ENCODE results near the gene TMEM129. TPM values are rescaled to one million over a fixed set of nuclear protein-coding genes. Genes with fewer than 3 reads are reported as not detected.
"Not testable (repeated sequence)": the region's sequence is repeated elsewhere in the genome, so short reads cannot be mapped to it uniquely, and the experiment has no call there.

The TMEM129 gene
- total RNA-seq, 2 experiments from 2014 or later: 21.9 to 22.4 TPM

DNA sequence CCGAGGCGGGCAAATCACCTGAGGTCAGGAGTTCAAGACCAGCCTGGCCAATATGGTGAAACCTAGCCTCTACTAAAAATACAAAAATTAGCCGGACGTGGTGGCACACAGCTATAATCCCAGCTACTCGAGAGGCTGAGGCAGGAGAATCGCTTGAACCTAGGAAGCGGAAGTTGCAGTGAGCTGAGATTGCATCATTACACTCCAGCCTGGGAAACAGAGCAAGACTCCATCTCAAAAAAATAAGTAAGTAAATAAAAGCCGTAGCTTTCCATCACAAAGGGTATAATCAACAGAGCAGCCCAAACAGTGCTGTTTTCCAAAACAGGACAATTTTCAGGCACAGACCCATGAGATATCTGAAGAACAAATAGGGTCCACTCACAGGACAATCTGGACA is 19.5 kb downstream of the TMEM129 start:
- H3K27ac Mint-ChIP-seq; DNase-seq; H3K27me3 Mint-ChIP-seq (ENCODE audit: low read depth); ATAC-seq; H3K4me3 Mint-ChIP-seq; H3K9me3 Mint-ChIP-seq (ENCODE audit: insufficient read depth): not testable (repeated sequence)
- peaks cover 70% of the 10 kb centered on the region for H3K36me3 Mint-ChIP-seq (ENCODE audit: low read depth)
- ChIA-PET CTCF (interaction anchor here (0.9 to 10.0 kb wide), 3 partner anchors 9 to 25 kb away, joined by 3 to 131 read pairs (median 5); no protein-coding TSS in a partner anchor), POLR2A (interaction anchor here (1.1 kb wide), 1 partner anchor 19 kb away, joined by 3 read pairs; the partner anchor contains the start of genes TACC3 and TMEM129)
- H3K4me1 Mint-ChIP-seq (ENCODE audit: low read depth): peaks cover 37% of the 10 kb centered on the region

DNA sequence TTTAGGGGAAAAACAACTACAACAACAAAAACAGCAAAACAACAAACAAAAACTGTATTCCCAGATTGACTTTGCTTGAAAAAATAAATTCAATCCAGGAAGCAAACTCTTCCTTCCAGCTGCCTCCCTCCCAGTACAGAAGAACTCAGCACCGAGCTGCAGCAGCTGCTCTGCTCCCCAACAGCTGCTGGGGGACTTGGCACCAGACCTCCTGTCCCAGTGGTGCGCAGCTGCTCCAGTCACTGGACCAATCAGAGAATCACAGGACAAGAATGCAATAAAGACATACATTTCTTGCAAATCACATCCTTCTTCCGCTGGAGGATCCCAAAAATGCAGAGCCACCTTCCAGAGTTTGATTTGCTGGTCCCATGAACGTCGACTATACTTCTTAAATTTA is 25.2 kb downstream of the TMEM129 start:
- Mint-ChIP-seq H3K9me3 (ENCODE audit: insufficient read depth) (no peaks in the 10 kb centered on the region), H3K36me3 (ENCODE audit: low read depth) (peaks cover 69% of the 10 kb centered on the region), H3K27me3 (ENCODE audit: low read depth) (no peaks in the 10 kb centered on the region), H3K27ac (no peak overlapping the region), H3K4me1 (ENCODE audit: low read depth) (peaks cover 10% of the 10 kb centered on the region), H3K4me3 (no peak overlapping the region)
- no peak for DNase-seq
- CTCF ChIA-PET: interaction anchor here (9.6 kb wide), 1 partner anchor 29 kb away, joined by 227 read pairs; the partner anchor contains the start of genes TACC3 and TMEM129
- no peak for ATAC-seq
- POLR2A ChIA-PET: interaction anchor here (3.1 kb wide), 1 partner anchor 16 kb away, joined by 11 read pairs; the partner anchor contains the start of gene SLBP

DNA sequence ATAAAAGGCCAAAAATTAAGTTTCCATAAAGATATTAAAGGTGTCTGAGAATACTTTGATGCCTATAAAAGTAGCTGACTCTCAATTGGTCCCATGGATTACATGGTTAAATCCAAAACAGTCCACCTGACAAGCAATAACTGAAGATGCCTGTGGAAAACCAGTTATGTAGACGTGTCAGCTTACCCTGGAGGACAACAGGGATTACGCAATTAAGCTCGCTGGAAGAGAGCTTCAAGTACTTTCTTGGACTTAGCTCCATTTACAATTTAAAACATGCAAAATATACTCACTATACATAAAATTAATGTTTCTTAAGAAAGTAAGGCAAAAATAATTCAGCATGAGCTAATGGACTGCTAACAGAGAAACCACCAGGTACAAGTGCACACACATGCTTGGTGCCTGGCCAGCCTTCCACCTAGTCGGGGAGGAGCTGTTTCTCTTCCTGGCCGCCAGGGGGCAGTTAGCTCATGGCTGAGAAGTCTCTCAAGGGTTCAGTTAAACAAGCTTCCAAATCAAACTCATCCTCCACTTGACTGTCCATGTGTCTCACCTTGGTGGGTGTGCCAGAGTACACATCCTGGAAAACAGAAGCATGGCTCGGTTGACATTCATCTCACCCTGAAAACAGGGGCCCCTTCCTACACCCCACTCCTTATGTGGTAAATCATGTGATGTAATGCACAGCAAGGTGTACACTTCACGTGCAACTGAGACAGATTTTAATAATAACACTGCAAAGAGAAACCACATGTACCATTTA is 27.8 kb downstream of the TMEM129 start:
- Mint-ChIP-seq H3K4me3 (no peak overlapping the region), H3K36me3 (ENCODE audit: low read depth) (peaks cover 66% of the 10 kb centered on the region), H3K27ac (peak overlapping the region; percentile 54), H3K4me1 (ENCODE audit: low read depth) (peaks cover 10% of the 10 kb centered on the region), H3K27me3 (ENCODE audit: low read depth) (no peaks in the 10 kb centered on the region), H3K9me3 (ENCODE audit: insufficient read depth) (no peaks in the 10 kb centered on the region)
- ChIA-PET CTCF (interaction anchor here (0.6 to 9.6 kb wide), 31 partner anchors 10 to 911 kb away, joined by 3 to 227 read pairs (median 4); partner anchors contain the start of genes FAM53A, SLBP, TACC3 and TMEM129), POLR2A (interaction anchor here (0.9 to 2.6 kb wide), 6 partner anchors 12 to 31 kb away, joined by 4 to 17 read pairs (median 6); partner anchors contain the start of genes SLBP, TACC3 and TMEM129)
- ATAC-seq (peak; percentile 95), DNase-seq (peak; percentile 84)

DNA sequence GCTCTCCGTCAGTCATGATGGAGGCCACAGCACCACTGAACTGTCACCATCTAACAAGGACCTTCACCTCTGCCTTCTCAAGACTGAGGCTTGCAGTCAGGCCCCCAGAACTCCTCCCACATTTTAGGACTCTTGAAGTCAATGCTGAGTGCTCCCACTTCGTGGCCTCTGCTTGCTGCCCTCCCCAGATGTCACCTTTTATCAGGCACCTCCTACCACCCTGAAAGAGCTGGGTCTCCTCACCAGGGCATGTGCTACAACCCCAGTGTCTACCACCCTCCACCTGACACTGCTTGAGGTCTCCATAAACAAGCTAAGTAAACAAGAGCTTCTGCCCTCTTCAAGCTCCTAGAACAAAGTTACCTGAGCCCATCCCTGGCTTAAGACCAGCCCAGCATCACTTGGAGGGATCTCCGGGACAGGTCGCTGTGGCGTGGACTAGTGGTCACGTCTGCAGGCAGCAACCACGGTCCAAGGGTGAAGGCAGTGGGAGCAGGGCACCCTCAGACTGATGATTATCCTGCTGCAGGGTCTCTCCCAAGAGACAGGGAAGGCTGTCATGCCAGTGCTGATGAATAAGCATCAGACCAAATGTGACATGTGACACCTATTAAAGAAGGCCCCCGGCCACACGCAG is 29.3 kb downstream of the TMEM129 start:
- Mint-ChIP-seq H3K27ac (no peak overlapping the region), H3K9me3 (ENCODE audit: insufficient read depth) (no peaks in the 10 kb centered on the region), H3K27me3 (ENCODE audit: low read depth) (no peaks in the 10 kb centered on the region), H3K36me3 (ENCODE audit: low read depth) (peaks cover 59% of the 10 kb centered on the region), H3K4me3 (no peak overlapping the region), H3K4me1 (ENCODE audit: low read depth) (peaks cover 10% of the 10 kb centered on the region)
- no peak for ATAC-seq
- CTCF ChIA-PET: interaction anchor here (1.6 to 9.6 kb wide), 4 partner anchors 12 to 41 kb away, joined by 4 to 227 read pairs (median 68); partner anchors contain the start of genes TACC3 and TMEM129
- DNase-seq: no peak
- POLR2A ChIA-PET: interaction anchor here (1.1 to 1.6 kb wide), 4 partner anchors 15 to 34 kb away, joined by 3 to 4 read pairs (median 4); partner anchors contain the start of genes SLBP, TACC3 and TMEM129

DNA sequence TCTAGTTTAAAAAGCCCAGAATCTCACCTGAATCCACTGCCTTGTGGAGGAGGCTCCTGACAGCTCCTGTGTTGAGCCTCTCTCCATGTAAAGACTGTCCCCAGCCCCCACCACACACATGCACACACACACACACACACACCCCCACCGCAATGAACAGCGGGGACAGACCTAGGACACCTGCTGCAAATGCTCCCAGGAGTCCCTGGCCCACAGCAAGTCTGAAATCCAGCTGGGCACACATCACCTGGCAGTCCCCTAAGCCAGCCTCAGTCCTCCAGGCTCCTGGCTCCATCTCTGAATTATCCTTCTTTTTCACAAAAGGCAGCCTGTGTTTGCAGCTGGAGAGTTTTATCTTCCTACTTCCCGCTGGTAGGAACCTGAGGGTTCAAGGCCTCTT is 30.4 kb downstream of the TMEM129 start:
- Mint-ChIP-seq H3K4me1 (ENCODE audit: low read depth) (peaks cover 10% of the 10 kb centered on the region), H3K27ac (no peak overlapping the region), H3K27me3 (ENCODE audit: low read depth) (no peaks in the 10 kb centered on the region), H3K36me3 (ENCODE audit: low read depth) (peaks cover 51% of the 10 kb centered on the region), H3K9me3 (ENCODE audit: insufficient read depth) (no peaks in the 10 kb centered on the region), H3K4me3 (no peak overlapping the region)
- DNase-seq (no peak), ATAC-seq (no peak)
- ChIA-PET CTCF (interaction anchor here (0.9 to 9.6 kb wide), 3 partner anchors 35 to 55 kb away, joined by 3 to 227 read pairs (median 4); partner anchors contain the start of genes TACC3 and TMEM129), POLR2A (interaction anchor here (1.1 to 1.6 kb wide), 3 partner anchors 16 to 30 kb away, joined by 3 to 4 read pairs (median 4); partner anchors contain the start of genes SLBP, TACC3 and TMEM129)

DNA sequence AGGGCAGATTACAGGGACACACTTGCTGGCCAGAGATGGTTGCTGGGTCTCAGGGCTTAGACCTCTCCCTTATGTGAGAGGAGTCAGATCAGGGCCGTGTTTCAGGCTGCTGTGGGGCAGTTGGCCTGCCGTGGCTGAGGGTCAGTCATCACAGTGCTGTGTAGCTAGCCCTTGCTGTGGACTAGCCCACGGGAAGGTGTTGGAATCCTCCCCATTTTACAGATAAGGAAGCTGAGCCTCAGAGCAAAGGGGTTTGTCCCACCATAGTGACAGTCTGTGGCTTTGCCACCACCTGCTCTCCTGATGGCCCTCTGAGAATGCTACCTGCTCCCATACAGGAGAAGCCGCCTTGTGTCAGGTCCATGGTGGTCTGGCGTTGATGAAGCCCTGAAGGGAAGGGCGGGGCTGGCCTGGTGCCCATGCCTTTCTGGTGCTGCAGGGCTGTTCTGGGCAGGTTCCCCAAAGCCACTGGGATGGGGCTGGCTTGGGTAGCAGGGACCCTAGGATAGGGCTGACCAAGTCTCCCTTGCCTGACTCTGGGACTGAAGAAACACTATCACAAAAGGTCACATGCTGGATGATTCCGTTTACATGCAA is 34.6 kb downstream of the TMEM129 start:
- Mint-ChIP-seq H3K4me1 (ENCODE audit: low read depth) (peaks cover 12% of the 10 kb centered on the region), H3K4me3 (peak overlapping the region; percentile 23), H3K27me3 (ENCODE audit: low read depth) (peaks cover 3% of the 10 kb centered on the region), H3K36me3 (ENCODE audit: low read depth) (peaks cover 19% of the 10 kb centered on the region), H3K27ac (no peak overlapping the region), H3K9me3 (ENCODE audit: insufficient read depth) (no peaks in the 10 kb centered on the region)
- ATAC-seq (no peak), DNase-seq (no peak)
- CTCF ChIA-PET: no interaction called here
- POLR2A ChIA-PET: no interaction called here

DNA sequence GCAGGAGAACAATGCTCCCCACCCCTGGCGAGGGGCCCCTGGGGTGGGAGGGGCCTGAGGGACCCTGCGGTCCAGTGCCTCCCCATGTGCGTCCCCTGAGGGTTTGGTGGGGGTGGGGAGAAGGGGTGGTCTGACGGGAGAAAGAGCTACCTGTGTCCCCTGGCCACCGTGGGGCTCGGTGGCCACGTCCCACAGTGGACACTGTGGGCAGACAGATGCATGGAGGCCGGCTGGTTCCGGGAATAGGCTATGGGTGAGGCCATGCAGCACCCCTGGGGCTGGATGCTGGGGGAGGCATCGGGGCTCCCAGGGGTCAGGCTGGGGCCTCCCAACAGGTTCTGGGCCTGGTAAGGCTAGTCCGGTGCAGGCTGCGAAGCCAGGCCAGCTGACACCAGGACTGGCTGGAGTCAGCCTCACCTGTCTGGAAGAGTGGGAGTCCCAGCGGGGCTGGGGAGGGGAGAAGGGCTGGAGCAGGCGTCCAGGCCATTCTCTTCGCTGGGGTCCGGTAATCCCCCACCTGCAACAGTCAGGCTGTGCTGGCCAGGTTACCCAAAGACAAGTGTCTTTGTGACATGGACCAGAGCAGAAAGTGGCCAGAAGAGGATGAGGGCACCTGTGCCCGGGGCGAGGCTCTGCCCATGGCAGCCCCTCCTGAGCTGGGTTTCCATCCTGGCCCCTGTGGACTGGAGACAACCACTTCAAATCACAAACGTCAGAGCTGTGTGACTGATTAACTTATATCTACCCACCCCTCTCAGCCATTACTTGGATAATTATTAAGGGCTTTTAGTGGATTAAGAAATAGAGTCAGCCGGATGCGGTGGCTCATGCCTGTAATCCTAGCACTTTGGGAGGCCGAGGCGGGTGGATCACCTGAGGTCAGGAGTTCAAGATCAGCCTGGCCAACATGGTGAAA is 35.6 kb downstream of the TMEM129 start:
- peaks cover 12% of the 10 kb centered on the region for H3K4me1 Mint-ChIP-seq (ENCODE audit: low read depth)
- H3K9me3 Mint-ChIP-seq (ENCODE audit: insufficient read depth): no peaks in the 10 kb centered on the region
- ChIA-PET CTCF (no interaction called here), POLR2A (no interaction called here)
- no peak overlapping the region for H3K4me3 Mint-ChIP-seq
- no peak for DNase-seq
- H3K36me3 Mint-ChIP-seq (ENCODE audit: low read depth): peaks cover 10% of the 10 kb centered on the region
- peaks cover 3% of the 10 kb centered on the region for H3K27me3 Mint-ChIP-seq (ENCODE audit: low read depth)
- ATAC-seq: no peak
- H3K27ac Mint-ChIP-seq: no peak overlapping the region

DNA sequence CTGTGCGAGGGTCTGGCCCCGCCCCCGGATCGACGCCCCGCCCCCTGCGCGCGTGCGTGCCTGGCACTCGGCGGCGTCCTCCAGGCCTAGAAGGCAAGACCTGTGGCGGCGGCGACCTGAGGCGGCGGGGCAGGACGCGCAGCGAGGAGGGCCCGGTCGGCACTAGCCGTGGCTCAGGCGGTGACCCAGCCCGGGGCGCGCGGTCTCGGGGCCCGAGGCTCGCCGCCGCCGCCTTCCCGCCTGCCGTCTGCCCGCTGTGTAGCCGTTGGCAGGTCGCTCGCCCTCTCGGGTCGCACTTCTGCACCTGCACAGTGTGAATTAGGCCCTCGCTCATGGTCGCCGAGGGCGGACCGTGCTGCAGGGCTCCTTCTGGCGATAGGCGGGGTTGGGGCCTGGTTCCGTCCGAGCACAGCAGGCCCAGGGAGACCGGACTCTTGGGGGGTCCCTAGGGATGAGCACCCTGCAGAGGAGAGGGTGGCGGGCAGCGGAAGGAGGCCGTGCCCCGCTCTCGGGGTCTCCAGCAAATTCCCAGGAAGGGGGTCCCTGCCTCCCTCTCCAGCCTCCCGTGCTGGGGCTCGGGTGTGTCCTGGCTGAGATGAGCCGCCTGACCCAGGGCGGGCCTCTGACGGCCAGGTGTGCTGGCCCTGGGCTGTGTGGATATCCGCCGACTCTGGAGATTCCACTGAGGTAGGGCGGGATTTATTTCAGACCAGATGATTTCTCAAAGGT is 36.5 kb downstream of the TMEM129 start:
- Mint-ChIP-seq H3K27ac (no peak overlapping the region), H3K27me3 (ENCODE audit: low read depth) (peaks cover 6% of the 10 kb centered on the region), H3K9me3 (ENCODE audit: insufficient read depth) (no peaks in the 10 kb centered on the region), H3K4me3 (no peak overlapping the region), H3K4me1 (ENCODE audit: low read depth) (peaks cover 12% of the 10 kb centered on the region), H3K36me3 (ENCODE audit: low read depth) (peaks cover 6% of the 10 kb centered on the region)
- ChIA-PET CTCF (interaction anchor here (1.8 kb wide), 1 partner anchor 9 kb away, joined by 11 read pairs; no protein-coding TSS in a partner anchor), POLR2A (no interaction called here)
- ATAC-seq: no peak
- peak; percentile 93 for DNase-seq

DNA sequence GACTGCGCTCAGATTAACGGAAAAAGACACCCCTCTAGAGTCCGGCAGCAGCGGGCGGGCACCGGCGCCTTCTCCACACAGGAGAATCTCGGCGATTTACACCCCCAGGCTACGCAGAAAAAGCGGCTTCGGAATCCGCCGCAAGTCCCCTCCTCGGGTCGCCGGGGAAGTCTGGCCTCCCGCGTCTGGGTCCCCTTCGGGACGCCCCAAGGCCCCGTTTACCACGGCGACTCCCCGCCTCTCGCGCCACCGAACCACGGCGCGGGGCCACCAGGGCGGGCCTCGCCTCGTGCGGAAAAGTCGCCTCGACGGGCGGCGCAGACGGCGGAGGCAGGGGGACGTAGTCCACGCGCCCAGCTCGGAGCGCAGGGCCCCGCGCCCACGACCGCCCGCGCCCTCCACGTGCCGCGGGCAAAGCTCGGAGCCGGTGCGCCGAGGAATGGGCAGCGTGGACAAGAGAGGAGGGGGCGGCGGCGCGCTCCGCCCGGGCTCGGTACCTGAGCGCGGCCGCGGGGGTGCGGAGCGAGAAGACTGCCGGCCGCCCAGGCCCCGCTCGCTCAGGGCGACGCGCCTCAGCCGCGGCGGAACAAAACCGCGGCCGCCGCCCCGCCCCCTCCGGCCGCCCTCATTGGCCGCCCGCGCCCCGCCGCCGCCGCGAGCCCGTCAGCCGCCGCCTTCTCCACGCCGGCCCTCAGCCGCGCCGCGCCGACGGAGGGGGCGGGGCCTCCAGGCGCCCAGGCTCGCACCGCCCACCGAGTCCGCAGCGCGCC is 37.2 kb downstream of the TMEM129 start, which contains the start of gene FAM53A:
FAM53A (minus strand) TSS at position 578 of the 770 bp plus-strand sequence. CDS start 15,572 bp downstream, outside the sequence.
- Mint-ChIP-seq H3K27me3 (ENCODE audit: low read depth) (peaks cover 6% of the 10 kb centered on the region), H3K27ac (peak within 1 kb of the TSS; percentile 64), H3K36me3 (ENCODE audit: low read depth) (peaks cover 2% of the 10 kb centered on the region), H3K9me3 (ENCODE audit: insufficient read depth) (no peaks in the 10 kb centered on the region), H3K4me1 (ENCODE audit: low read depth) (peaks cover 12% of the 10 kb centered on the region), H3K4me3 (peak within 1 kb of the TSS; percentile 71)
- ChIA-PET CTCF (interaction anchor here (1.8 to 2.0 kb wide), 2 partner anchors 9 to 42 kb away, joined by 4 to 11 read pairs; no protein-coding TSS in a partner anchor), POLR2A (no interaction called here)
- ATAC-seq: peak; percentile 92
- peak; percentile 46 for DNase-seq

Data from activated CD8-positive, alpha-beta T cell treated with anti-CD3 and anti-CD28 coated beads, Interleukin-2, amount 10 ng/mL, durations not matched to agents 7 days and 5 days (primary cell).